Left renal cortex interstitium (tissue), 4 donors: ENCODE data around the gene CNOT3. TPM values are rescaled to one million over a fixed set of nuclear protein-coding genes. Genes with fewer than 3 reads are reported as not detected.
"Not testable (repeated sequence)": the region's sequence is repeated elsewhere in the genome, so short reads cannot be mapped to it uniquely, and the experiment has no call there.

Experiments used
- DNase-seq, 4 donors: peaks; one replicate each; pipeline ENCODE4 v3.0.0-alpha.2; 2013; ENCODE audit warnings: low read depth in 4 of 4, low spot score in 2 of 4, missing footprints in 1 of 4
- polyA plus RNA-seq, 4 donors: library from polyadenylated mRNA; unstranded; fragments of 120-200 nt; gene quantifications; one replicate each; pipeline ENCODE4 v1.2.1, GENCODE V29; 2013; ENCODE audit not compliant: insufficient read length in 4 of 4

CNOT3 gene
- 10 to 100 TPM; 66.6 to 74.0 (median 69.4) TPM for polyA plus RNA-seq

DNA sequence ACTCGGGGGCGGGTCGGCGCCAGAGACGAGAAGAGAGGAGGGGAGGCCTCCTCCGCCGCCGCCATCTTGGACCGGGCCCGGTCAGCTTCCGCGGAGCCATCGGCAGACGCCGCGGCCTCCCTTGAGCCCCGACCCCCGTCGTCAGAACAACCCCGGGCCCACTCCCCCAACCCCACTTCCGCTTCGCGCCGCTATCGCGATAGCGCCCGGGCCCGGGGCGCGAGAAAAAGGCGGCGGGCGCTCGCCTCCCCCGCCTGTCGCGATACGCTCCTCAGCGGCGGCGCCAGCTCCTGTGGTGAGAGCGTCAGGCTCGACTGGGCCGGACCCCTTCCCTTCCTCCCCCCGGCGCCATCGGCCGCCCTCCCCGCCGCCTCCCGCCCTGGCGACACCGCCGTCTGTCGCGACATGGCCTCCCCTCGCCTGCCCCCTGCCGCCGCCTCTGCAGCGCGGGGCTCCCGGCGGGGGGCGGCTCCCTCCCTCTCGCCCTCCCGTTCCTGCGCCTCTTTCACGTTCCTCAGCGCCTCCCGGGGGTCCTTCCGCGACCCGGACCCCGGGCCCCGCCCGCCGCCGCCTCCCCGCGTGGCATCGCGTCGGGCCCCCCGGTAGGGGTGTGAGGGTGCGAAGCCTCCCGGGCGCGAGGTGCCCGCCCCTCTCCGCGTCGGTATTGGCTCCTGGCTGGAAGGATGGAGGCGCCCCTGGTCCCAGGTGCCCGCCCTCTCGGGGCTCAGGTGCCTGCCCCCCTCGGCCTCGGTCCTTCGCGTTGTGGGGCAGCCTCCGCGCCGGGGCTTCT lies at the start of gene CNOT3:
Gene CNOT3, plus strand, starts transcription at position 64 of the 790 bp plus-strand sequence. CDS start 5,217 bp downstream, outside the sequence.
- DNase-seq = no peak

DNA sequence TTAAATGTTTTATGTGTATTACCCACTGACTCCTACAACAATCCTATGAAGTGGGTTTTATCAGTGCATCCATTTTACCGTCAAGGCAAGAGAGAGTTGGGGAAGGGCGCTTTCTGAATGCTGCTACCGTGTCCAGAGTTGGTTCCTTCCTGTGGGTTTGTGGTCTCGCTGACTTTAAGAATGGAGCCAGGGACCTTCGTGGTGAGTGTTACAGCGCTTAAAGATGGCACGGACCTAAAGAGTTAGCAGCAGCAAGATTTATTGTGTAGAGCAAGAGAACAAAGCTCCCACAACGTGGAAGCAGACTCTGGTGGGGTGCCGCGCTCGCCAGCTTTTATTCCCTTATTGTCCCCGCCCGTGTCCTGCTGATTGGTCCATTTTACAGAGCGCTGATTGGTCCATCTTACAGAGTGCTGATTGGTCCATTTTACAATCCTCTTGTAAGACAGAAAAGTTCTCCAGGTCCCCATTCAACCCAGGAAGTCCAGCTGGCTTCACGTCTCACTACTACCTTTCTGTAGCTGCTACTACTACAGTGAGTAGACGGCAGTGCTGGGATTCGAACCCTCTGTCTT lies 43.0 kb upstream of the CNOT3 start:
- DNase-seq = no peak

- no peak for DNase-seq
These were observed 42.3 kb upstream of the CNOT3 start for GRCh38 chr19:54095136-54095858.

- not testable (repeated sequence) for DNase-seq
These were observed 41.5 kb upstream of the CNOT3 start for GRCh38 chr19:54095859-54096616.

GRCh38 chr19:54096617-54097106 lies 40.9 kb upstream of the CNOT3 start:
- no peak for DNase-seq

DNA sequence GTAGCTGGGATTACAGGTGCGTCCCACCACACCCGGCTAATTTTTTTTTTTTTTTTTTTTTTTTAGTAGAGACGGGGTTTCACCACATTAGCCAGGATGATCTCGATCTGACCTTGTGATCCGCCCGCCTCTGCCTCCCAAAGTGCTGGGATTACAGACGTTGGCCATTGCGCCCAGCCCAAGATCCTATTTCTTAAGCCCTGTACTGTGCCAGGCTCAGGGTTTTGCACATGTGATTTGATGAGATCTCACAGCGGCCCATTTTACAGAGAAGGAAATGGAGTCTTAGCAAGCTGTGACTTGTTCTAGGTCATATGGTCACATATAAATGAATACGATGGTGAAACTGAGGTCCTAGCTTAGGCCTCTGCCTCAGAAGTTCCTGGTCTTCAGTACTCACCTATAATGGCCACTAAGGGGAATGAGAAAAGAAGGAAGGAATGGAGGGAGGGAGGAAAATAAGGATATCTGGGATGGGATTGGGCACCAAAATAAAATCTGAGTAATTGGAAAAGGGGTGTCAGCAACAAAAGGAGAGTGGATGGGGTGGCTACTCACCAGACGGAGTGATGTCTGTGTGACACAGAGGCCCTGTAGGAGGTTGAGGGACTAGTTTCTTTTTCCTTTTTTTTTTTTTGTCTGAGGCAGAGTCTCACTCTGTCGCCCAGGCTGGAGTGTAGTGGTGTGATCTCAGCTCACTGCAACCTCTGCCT lies 38.2 kb upstream of the CNOT3 start:
- no peak for DNase-seq

- DNase-seq = not testable (repeated sequence)
These were observed 37.7 kb upstream of the CNOT3 start for GRCh38 chr19:54099903-54100255.

- no peak for DNase-seq
These were observed 37.0 kb upstream of the CNOT3 start, which contains the start of gene OSCAR for GRCh38 chr19:54100561-54100960. OSCAR (minus strand) TSS chr19:54100803; CDS start chr19:54100792, 11 bp downstream.

DNA sequence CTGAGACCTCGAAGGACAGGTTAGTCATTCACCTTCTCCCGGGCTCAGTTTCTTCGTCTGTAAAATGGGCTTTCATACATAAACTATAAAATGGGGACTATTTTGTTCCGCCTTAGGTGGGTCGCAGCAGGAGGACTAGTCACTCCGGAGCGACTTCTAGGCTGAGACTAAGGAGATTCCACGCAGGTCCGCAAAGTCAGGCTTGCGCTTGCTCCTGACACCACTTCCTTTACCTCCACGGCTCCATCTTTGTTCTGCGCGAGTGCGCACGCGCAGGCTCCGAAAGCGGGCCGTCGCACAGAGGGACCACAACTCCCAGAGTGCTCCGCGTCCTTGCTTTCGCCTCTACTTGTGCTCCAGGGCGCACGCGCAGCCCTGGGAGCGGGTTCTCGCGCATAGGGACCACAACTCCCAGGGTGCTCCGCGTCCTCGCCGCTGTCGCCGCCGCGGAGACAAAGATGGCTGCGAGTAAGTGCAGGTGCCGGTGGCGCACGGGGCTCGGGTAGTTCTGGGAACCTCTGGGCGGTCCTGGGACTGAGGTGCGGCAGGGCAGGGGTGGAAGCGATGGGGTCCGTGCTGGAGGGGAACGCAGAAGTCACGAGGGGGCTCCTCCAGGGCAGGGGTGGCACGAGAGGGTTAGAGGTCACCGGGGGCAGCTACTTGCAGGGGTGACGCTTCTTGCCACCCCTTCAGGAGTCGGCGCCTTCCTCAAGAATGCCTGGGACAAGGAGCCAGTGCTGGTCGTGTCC lies 35.0 kb upstream of the CNOT3 start, which contains the start of gene NDUFA3:
Gene NDUFA3, plus strand, starts transcription at position 435 of the 749 bp plus-strand sequence. Its CDS starts 24 bp downstream, at position 459.
- peak; percentile 87 to 98 (median 95) for DNase-seq

- DNase-seq = no peak
These were observed 32.4 kb upstream of the CNOT3 start for GRCh38 chr19:54104998-54105715.

GRCh38 chr19:54105796-54106195 lies 31.8 kb upstream of the CNOT3 start:
- DNase-seq = no peak

DNA sequence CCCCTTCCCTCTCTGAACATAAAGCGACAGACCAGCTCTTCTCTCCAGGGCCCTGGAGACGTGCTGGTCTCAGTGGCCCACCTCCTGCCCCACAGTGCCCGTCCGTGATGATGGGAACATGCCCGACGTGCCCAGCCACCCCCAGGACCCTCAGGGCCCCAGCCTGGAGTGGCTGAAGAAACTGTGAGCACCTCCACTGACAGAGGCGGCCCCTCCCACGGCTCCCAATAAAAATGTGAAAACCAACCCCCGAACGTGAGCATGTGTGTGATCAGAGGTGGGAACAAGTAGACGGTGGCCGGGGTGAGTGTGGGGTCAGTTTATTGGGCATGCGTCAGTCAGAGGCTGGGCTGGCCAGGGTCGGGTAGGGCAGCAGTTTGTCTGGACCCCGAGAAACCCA lies 30.8 kb upstream of the CNOT3 start:
- no peak for DNase-seq

DNA sequence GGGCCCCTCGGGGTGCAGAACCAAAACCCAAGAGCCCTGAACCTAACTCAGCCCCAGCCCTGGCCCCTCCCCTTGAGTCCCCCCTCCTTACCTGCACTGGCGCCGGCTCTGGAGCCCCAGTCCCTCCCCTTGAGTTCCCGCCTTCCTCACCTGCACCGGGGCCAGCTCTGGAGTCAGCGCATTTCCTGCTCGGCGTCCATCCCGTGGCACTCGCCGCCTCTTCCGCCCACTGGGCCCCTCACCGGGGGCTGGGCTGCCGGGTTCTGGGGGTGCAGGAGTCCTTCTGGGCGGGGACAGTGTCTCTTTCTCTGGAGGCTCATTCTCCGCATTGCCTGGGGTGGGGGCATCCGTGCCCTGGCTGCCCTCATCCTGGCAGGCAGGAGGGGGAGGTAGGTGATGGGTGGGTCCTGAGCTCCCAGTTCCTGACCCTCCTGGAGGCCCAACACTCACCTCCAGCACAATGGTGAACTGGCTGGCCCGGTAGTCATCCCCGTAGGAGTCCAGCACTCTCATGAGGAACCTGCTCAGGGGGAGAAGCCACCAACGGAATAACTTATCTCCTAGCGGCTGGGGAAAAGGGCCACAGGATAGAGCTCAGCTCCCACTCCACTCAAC lies 29.6 kb upstream of the CNOT3 start:
- DNase-seq = no peak

GRCh38 chr19:54108496-54108895 lies 29.1 kb upstream of the CNOT3 start:
- DNase-seq = no peak

DNA sequence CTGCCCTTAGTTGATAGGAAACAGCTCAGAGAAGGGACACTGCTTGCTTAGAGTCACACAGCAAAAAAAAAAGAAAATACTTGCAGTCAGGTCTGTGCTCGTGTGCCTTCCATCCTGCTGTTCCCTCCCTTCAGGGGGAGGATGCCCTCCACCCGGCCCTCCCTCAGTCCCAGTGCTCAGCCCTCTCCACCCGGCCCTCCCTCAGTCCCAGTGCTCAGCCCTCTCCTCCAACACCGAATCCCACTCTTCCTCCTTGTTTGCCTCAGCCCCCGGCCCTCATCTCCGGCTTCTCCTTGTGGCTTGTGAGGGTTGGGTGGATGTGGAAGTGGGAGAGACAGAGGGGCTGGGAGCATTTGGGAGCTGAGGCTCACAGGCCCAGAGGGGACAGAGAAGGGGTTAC lies 27.9 kb upstream of the CNOT3 start:
- DNase-seq = no peak

DNA sequence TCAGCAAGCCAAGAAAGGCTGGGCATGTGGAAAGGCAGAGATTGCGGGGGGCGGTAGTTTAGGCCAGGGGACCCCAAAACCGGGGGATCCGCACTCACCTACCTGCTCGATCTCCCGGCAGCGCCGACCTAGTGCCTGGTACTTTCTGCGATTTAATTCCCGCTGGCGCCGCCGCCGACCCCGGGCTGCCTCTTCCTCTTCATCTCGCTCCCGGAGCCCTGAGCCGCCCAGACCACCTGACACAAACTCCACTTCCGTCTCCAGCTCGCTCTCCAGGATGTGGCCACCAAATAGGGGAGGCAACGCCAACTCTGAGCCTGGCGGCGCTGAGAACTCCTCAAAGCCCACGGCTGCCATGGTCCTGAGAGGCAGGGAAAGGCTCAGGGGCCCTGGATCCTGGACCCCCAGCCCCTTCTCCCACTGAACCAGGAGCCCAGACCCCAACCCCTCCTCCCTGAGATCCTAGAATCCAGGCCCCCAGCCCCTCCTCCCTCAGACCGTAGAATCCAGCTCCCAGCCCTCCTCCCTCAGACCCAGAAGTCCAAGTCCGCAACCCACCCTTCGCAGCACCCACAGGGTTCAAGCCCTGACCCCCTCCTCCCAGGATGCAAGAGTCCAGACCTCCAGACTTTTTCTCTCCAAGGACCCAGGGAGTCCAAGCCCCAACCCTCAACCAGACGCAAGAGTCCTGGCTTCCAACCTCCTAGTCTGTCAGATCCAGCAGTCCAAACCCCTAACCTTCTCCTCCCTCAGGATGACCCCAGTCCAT lies 23.0 kb upstream of the CNOT3 start:
- DNase-seq = no peak
